ENCODE results near the gene CD300LB. TPM values are rescaled to one million over a fixed set of nuclear protein-coding genes. Genes with fewer than 3 reads are reported as not detected.

Gene CD300LB
- total RNA-seq, 1 donor from 2014 or later = not detected

DNA sequence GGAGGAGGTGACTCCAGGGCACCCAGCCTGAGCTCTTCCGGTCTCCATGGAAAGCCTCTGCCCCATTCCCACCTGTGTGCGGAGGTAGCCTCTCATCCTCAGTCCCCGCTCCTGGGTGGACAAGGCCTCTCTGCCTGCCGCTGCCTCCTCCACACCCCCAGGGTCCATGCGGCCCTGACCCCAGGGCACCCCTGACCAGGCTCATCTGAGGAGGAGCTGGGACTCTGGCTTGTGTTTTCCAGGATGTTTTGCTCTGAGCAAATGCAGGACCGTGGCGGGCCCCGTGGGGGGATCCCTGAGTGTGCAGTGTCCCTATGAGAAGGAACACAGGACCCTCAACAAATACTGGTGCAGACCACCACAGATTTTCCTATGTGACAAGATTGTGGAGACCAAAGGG, 58.0 kb downstream of the CD300LB start:
- H3K79me2 ChIP-seq (ENCODE audit: insufficient read depth, low read length) = no peaks in the 10 kb centered on the region
- TF ChIP-seq EZH2 (IDR thresholded peaks at IDR 0.05; ENCODE audit: insufficient read depth, low read length) = no peak
- TF ChIP-seq, protein P1, sequence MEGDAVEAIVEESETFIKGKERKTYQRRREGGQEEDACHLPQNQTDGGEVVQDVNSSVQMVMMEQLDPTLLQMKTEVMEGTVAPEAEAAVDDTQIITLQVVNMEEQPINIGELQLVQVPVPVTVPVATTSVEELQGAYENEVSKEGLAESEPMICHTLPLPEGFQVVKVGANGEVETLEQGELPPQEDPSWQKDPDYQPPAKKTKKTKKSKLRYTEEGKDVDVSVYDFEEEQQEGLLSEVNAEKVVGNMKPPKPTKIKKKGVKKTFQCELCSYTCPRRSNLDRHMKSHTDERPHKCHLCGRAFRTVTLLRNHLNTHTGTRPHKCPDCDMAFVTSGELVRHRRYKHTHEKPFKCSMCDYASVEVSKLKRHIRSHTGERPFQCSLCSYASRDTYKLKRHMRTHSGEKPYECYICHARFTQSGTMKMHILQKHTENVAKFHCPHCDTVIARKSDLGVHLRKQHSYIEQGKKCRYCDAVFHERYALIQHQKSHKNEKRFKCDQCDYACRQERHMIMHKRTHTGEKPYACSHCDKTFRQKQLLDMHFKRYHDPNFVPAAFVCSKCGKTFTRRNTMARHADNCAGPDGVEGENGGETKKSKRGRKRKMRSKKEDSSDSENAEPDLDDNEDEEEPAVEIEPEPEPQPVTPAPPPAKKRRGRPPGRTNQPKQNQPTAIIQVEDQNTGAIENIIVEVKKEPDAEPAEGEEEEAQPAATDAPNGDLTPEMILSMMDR (IDR thresholded peaks at IDR 0.05; ENCODE audit: insufficient read depth, low read depth, low read length) = no peak
- no peak overlapping the region for H3K27ac ChIP-seq (ENCODE audit: low read depth, low read length)
- no peaks in the 10 kb centered on the region for H3K36me3 Mint-ChIP-seq (ENCODE audit: low read depth, unreplicated experiment)
- no peaks in the 10 kb centered on the region for H4K20me1 ChIP-seq (ENCODE audit: insufficient read depth, low read length)
- H3K27ac Mint-ChIP-seq (ENCODE audit: unreplicated experiment) = no peak overlapping the region
- H2AFZ ChIP-seq (ENCODE audit: low read depth, low read length) = no peak overlapping the region
- no peak for FAIRE-seq
- no peak overlapping the region for H3K4me3 Mint-ChIP-seq (ENCODE audit: unreplicated experiment)
- no peaks in the 10 kb centered on the region for H3K4me1 ChIP-seq (ENCODE audit: insufficient read depth, low read length)
- H3K9me3 ChIP-seq (ENCODE audit: insufficient read depth, low read depth, low read length) = no peaks in the 10 kb centered on the region
- H3K36me3 ChIP-seq (ENCODE audit: insufficient read depth, low read length) = no peaks in the 10 kb centered on the region
- H3K4me3 ChIP-seq (ENCODE audit: insufficient read depth, low read depth, low read length) = no peak overlapping the region
- no peak for DNase-seq (ENCODE audit: low read depth)
- H3K4me1 Mint-ChIP-seq (ENCODE audit: low read depth, unreplicated experiment) = no peaks in the 10 kb centered on the region
- no peak overlapping the region for H3K4me2 ChIP-seq (ENCODE audit: low read length)
- peaks cover 46% of the 10 kb centered on the region for H3K27me3 Mint-ChIP-seq (ENCODE audit: low read depth, unreplicated experiment)
- H3K9me3 Mint-ChIP-seq (ENCODE audit: unreplicated experiment) = peaks cover 21% of the 10 kb centered on the region
- H3K9ac ChIP-seq (ENCODE audit: low read length) = no peak overlapping the region
- H3K27me3 ChIP-seq (ENCODE audit: insufficient read depth, low read length) = peaks cover under 1% of the 10 kb centered on the region

- H3K79me2 ChIP-seq (ENCODE audit: insufficient read depth, low read length) = no peaks in the 10 kb centered on the region
- H3K4me1 ChIP-seq (ENCODE audit: insufficient read depth, low read length) = no peaks in the 10 kb centered on the region
- Mint-ChIP-seq H3K27ac (ENCODE audit: unreplicated experiment) (no peak overlapping the region), H3K9me3 (ENCODE audit: unreplicated experiment) (peaks cover 21% of the 10 kb centered on the region), H3K27me3 (ENCODE audit: low read depth, unreplicated experiment) (peaks cover 43% of the 10 kb centered on the region), H3K36me3 (ENCODE audit: low read depth, unreplicated experiment) (no peaks in the 10 kb centered on the region), H3K4me3 (ENCODE audit: unreplicated experiment) (no peak overlapping the region), H3K4me1 (ENCODE audit: low read depth, unreplicated experiment) (no peaks in the 10 kb centered on the region)
- no peak overlapping the region for H3K27ac ChIP-seq (ENCODE audit: low read depth, low read length)
- H3K4me2 ChIP-seq (ENCODE audit: low read length) = no peak overlapping the region
- H2AFZ ChIP-seq (ENCODE audit: low read depth, low read length) = no peak overlapping the region
- DNase-seq (ENCODE audit: low read depth) (no peak), FAIRE-seq (no peak)
- H4K20me1 ChIP-seq (ENCODE audit: insufficient read depth, low read length) = no peaks in the 10 kb centered on the region
- no peaks in the 10 kb centered on the region for H3K27me3 ChIP-seq (ENCODE audit: insufficient read depth, low read length)
- H3K9ac ChIP-seq (ENCODE audit: low read length) = no peak overlapping the region
- H3K36me3 ChIP-seq (ENCODE audit: insufficient read depth, low read length) = no peaks in the 10 kb centered on the region
- TF ChIP-seq, protein P1 (IDR thresholded peaks at IDR 0.05; ENCODE audit: insufficient read depth, low read depth, low read length) = no peak
- TF ChIP-seq EZH2 (IDR thresholded peaks at IDR 0.05; ENCODE audit: insufficient read depth, low read length) = no peak
- no peaks in the 10 kb centered on the region for H3K9me3 ChIP-seq (ENCODE audit: insufficient read depth, low read depth, low read length)
- no peak overlapping the region for H3K4me3 ChIP-seq (ENCODE audit: insufficient read depth, low read depth, low read length)
Measured at GRCh38 chr17:74472890-74473289, 58.4 kb downstream of the CD300LB start.

GRCh38 chr17:74471341-74471740, 59.9 kb downstream of the CD300LB start:
- no peak for TF ChIP-seq EZH2 (IDR thresholded peaks at IDR 0.05; ENCODE audit: insufficient read depth, low read length)
- TF ChIP-seq, protein P1 (IDR thresholded peaks at IDR 0.05; ENCODE audit: insufficient read depth, low read depth, low read length) = no peak
- Histone ChIP-seq H2AFZ (ENCODE audit: low read depth, low read length) (no peak overlapping the region), H4K20me1 (ENCODE audit: insufficient read depth, low read length) (no peaks in the 10 kb centered on the region), H3K9me3 (ENCODE audit: insufficient read depth, low read depth, low read length) (no peaks in the 10 kb centered on the region), H3K4me1 (ENCODE audit: insufficient read depth, low read length) (no peaks in the 10 kb centered on the region), H3K4me3 (ENCODE audit: insufficient read depth, low read depth, low read length) (no peak overlapping the region), H3K4me2 (ENCODE audit: low read length) (no peak overlapping the region), H3K9ac (ENCODE audit: low read length) (no peak overlapping the region), H3K36me3 (ENCODE audit: insufficient read depth, low read length) (no peaks in the 10 kb centered on the region), H3K27ac (ENCODE audit: low read depth, low read length) (no peak overlapping the region), H3K79me2 (ENCODE audit: insufficient read depth, low read length) (no peaks in the 10 kb centered on the region), H3K27me3 (ENCODE audit: insufficient read depth, low read length) (peaks cover 7% of the 10 kb centered on the region)
- H3K36me3 Mint-ChIP-seq (ENCODE audit: low read depth, unreplicated experiment) = no peaks in the 10 kb centered on the region
- FAIRE-seq = no peak
- H3K4me1 Mint-ChIP-seq (ENCODE audit: low read depth, unreplicated experiment) = no peaks in the 10 kb centered on the region
- H3K27me3 Mint-ChIP-seq (ENCODE audit: low read depth, unreplicated experiment) = peaks cover 35% of the 10 kb centered on the region
- H3K9me3 Mint-ChIP-seq (ENCODE audit: unreplicated experiment) = peaks cover 17% of the 10 kb centered on the region
- H3K27ac Mint-ChIP-seq (ENCODE audit: unreplicated experiment) = no peak overlapping the region
- H3K4me3 Mint-ChIP-seq (ENCODE audit: unreplicated experiment) = no peak overlapping the region
- no peak for DNase-seq (ENCODE audit: low read depth)

Other genes starting within 250 kb of the CD300LB start
- not detected in 2 replicates for gene KIF19, start 205.2 kb downstream of the CD300LB start, total RNA-seq
- not detected in 2 replicates for gene BTBD17, start 169.6 kb downstream of the CD300LB start, total RNA-seq
- gene GPR142, start 164.0 kb downstream of the CD300LB start, total RNA-seq = not detected in 2 replicates
- gene GPRC5C, start 99.4 kb downstream of the CD300LB start, total RNA-seq = 65.3 and 70.4 TPM in 2 replicates
- gene CD300A, start 64.8 kb downstream of the CD300LB start, total RNA-seq = not detected in 2 replicates
- 0.27 TPM in 1 of 2 replicates, not detected in the other for gene CD300C, start 14.6 kb upstream of the CD300LB start, total RNA-seq
- gene CD300H, start 36.0 kb upstream of the CD300LB start, total RNA-seq = not detected in 2 replicates
- not detected in 2 replicates for gene CD300LD, start 60.8 kb upstream of the CD300LB start, total RNA-seq
- not detected in 2 replicates for gene CD300E, start 92.3 kb upstream of the CD300LB start, total RNA-seq
- not detected in 2 replicates for gene CD300LF, start 181.4 kb upstream of the CD300LB start, total RNA-seq
- gene RAB37, start 205.8 kb upstream of the CD300LB start, total RNA-seq = 0.77 TPM in 1 of 2 replicates, not detected in the other
- gene NHERF1, start 217.2 kb upstream of the CD300LB start, total RNA-seq = 27.9 and 36.3 TPM in 2 replicates
- 58.4 and 61.8 TPM in 2 replicates for gene NAT9, start 244.9 kb upstream of the CD300LB start, total RNA-seq

Data from astrocyte (in vitro differentiated cells and primary cell).